Measurements from ENCODE around the gene CBL.
"Not testable (repeated sequence)": the region's sequence is repeated elsewhere in the genome, so short reads cannot be mapped to it uniquely, and the experiment has no call there.

The CBL gene

GRCh38 chr11:119196833-119197483 lies 9.2 kb upstream of the CBL start:
- no peaks in the 10 kb centered on the region for H3K9me3 ChIP-seq
- TF ChIP-seq CTCF (IDR thresholded peaks at IDR 0.05) = peak; percentile 83
- H3K4me3 ChIP-seq (ENCODE audit: low read depth in 1 of 2, low read length in 1 of 2) = peak overlapping the region; percentile 25 to 50
- H3K4me1 ChIP-seq (ENCODE audit: control insufficient read depth in 1 of 2, insufficient read depth in 1 of 2, low read depth in 1 of 2, low read length in 1 of 2) = peaks cover 66 to 68% of the 10 kb centered on the region in 2 experiments
- H3K27ac ChIP-seq = peak overlapping the region; percentile 93
- H3K36me3 ChIP-seq = no peaks in the 10 kb centered on the region
- H3K27me3 ChIP-seq = no peaks in the 10 kb centered on the region

- peaks cover 49 to 50% of the 10 kb centered on the region in 2 experiments for H3K4me1 ChIP-seq (ENCODE audit: control insufficient read depth in 1 of 2, insufficient read depth in 1 of 2, low read depth in 1 of 2, low read length in 1 of 2)
- no peak for TF ChIP-seq CTCF (IDR thresholded peaks at IDR 0.05)
- H3K36me3 ChIP-seq = no peaks in the 10 kb centered on the region
- H3K27ac ChIP-seq = peak overlapping the region; percentile 48
- H3K27me3 ChIP-seq = no peaks in the 10 kb centered on the region
- no peaks in the 10 kb centered on the region for H3K9me3 ChIP-seq
- H3K4me3 ChIP-seq (ENCODE audit: low read depth in 1 of 2, low read length in 1 of 2) = no peak overlapping the region
These were observed 7.2 kb upstream of the CBL start for GRCh38 chr11:119198925-119199324.

GRCh38 chr11:119201236-119201635 lies 4.9 kb upstream of the CBL start:
- not testable (repeated sequence) for H3K27ac ChIP-seq; H3K27me3 ChIP-seq; H3K4me3 ChIP-seq (ENCODE audit: low read depth in 1 of 2, low read length in 1 of 2); H3K36me3 ChIP-seq; H3K9me3 ChIP-seq
- peaks cover 44 to 46% of the 10 kb centered on the region in 2 experiments for H3K4me1 ChIP-seq (ENCODE audit: control insufficient read depth in 1 of 2, insufficient read depth in 1 of 2, low read depth in 1 of 2, low read length in 1 of 2)

- Histone ChIP-seq H3K27me3 (no peaks in the 10 kb centered on the region), H3K4me3 (ENCODE audit: low read depth in 1 of 2, low read length in 1 of 2) (no peak overlapping the region), H3K27ac (no peak overlapping the region), H3K36me3 (no peaks in the 10 kb centered on the region), H3K4me1 (ENCODE audit: control insufficient read depth in 1 of 2, insufficient read depth in 1 of 2, low read depth in 1 of 2, low read length in 1 of 2) (peaks cover 36 to 38% of the 10 kb centered on the region in 2 experiments), H3K9me3 (no peaks in the 10 kb centered on the region)
- TF ChIP-seq CTCF (IDR thresholded peaks at IDR 0.05) = no peak
These were observed 3.6 kb upstream of the CBL start for GRCh38 chr11:119202554-119202953.

- H3K27ac ChIP-seq = peak overlapping the region; percentile 99
- TF ChIP-seq CTCF (IDR thresholded peaks at IDR 0.05) = no peak
These were observed 2.1 kb upstream of the CBL start for GRCh38 chr11:119204066-119204465.

GRCh38 chr11:119205080-119205479 lies 1.1 kb upstream of the CBL start:
- H3K4me3 ChIP-seq (ENCODE audit: low read depth in 1 of 2, low read length in 1 of 2) = peak overlapping the region; percentile 81 to 98

More at GRCh38 chr11:119204066-119204465, 2.1 kb upstream of the CBL start:
- Histone ChIP-seq H3K36me3 (peaks cover 4% of the 10 kb centered on the region), H3K27me3 (no peaks in the 10 kb centered on the region), H3K4me1 (ENCODE audit: control insufficient read depth in 1 of 2, insufficient read depth in 1 of 2, low read depth in 1 of 2, low read length in 1 of 2) (peaks cover 37 to 41% of the 10 kb centered on the region in 2 experiments), H3K4me3 (ENCODE audit: low read depth in 1 of 2, low read length in 1 of 2) (no peak overlapping the region), H3K9me3 (no peaks in the 10 kb centered on the region)

More at GRCh38 chr11:119205080-119205479, 1.1 kb upstream of the CBL start:
- H3K4me1 ChIP-seq (ENCODE audit: control insufficient read depth in 1 of 2, insufficient read depth in 1 of 2, low read depth in 1 of 2, low read length in 1 of 2) = peaks cover 46 to 48% of the 10 kb centered on the region in 2 experiments
- peaks cover 4% of the 10 kb centered on the region for H3K36me3 ChIP-seq
- peak overlapping the region; percentile 99 for H3K27ac ChIP-seq
- H3K9me3 ChIP-seq = no peaks in the 10 kb centered on the region
- TF ChIP-seq CTCF (IDR thresholded peaks at IDR 0.05) = no peak
- H3K27me3 ChIP-seq = no peaks in the 10 kb centered on the region

Measured in neutrophil (primary cell).